SH-SY5Y (cell line): ENCODE measurements around the gene MAST2.

Source experiments
- GATA2 ChIP-seq: IDR thresholded peaks from 2 replicates; pipeline ENCODE4 v1.6.1; 2011; ENCODE audit warnings: mild to moderate bottlenecking, low read depth, low read length
- GATA3 ChIP-seq: IDR thresholded peaks from 2 replicates; pipeline ENCODE4 v1.6.1; 2011; ENCODE audit warnings: low read depth, mild to moderate bottlenecking, low read length, moderate library complexity

Gene MAST2

GRCh38 chr1:45906883-45907282, 103.5 kb downstream of the MAST2 start:
- TF ChIP-seq GATA2 (no peak), GATA3 (no peak)

- TF ChIP-seq GATA3: no peak
- TF ChIP-seq GATA2: no peak
These were observed 105.3 kb downstream of the MAST2 start for GRCh38 chr1:45908611-45909140.

DNA sequence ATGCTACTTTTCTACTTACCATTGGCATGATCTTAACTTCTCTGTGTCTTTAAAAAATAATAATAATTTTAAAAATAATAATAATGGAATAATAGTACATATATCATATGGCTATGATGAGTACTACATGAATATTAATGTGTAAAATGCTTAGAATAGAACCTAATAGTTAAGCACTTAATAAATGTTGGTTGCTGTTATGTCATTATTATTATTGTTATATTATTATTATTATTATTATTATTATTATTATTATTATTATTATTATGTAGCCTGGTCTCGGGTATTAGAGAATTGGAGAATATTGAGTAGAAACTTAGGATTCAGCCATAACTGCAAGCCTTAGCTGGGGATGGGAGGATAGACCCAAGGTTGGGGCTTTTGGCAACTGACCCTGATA, 108.2 kb downstream of the MAST2 start:
- TF ChIP-seq GATA3: no peak

- no peak for TF ChIP-seq GATA3
- TF ChIP-seq GATA2: no peak
These were observed 109.8 kb downstream of the MAST2 start for GRCh38 chr1:45913183-45913683.

GRCh38 chr1:45913731-45914501, 110.5 kb downstream of the MAST2 start:
- TF ChIP-seq GATA2 (no peak), GATA3 (no peak)

GRCh38 chr1:45914836-45915235, 111.4 kb downstream of the MAST2 start:
- TF ChIP-seq GATA2: no peak
- no peak for TF ChIP-seq GATA3

DNA sequence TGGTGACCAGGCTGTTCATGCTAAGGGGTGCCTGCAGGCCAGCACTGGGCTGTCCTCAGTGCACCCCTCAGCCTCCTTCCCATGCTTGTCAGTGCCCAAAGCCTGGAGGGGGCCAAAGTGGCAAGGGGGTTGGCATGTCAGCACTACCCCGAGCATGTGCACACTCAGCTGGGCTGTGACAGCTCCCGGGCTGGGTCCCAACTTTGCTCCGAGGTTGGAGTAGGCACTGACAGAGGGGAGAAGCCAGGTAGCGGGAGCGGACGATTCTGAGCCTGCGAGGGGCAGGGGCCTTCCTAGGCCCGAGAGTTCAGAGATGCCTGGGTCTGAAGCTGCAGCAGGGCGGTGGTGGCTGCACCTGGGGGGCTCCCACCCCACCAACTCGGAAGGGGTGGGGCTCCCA, 119.0 kb downstream of the MAST2 start:
- TF ChIP-seq GATA2 (no peak), GATA3 (no peak)

GRCh38 chr1:45922813-45923212, 119.4 kb downstream of the MAST2 start:
- TF ChIP-seq GATA3 (no peak), GATA2 (no peak)

- no peak for TF ChIP-seq GATA2
- TF ChIP-seq GATA3: no peak
These were observed 119.9 kb downstream of the MAST2 start for GRCh38 chr1:45923343-45923742.

DNA sequence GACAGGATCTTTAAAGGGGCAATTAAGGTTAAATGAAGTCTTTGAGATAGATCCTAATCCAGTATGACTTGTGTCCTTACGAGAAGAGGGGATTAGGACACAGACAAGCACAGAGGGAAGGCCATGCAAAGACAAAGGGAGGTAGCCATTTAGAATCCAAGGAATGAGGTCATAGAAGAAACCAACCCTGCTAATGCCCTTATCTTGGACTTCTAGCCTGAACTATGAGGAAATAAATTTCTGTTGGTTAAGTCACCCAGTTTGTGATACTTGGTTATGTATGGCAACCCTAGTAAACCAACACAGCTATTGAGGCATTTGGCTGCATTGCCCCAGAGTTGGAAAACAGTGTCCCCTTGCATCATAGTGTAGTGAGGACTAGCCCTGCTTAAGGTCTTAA, 121.3 kb downstream of the MAST2 start:
- TF ChIP-seq GATA2 (no peak), GATA3 (no peak)

DNA sequence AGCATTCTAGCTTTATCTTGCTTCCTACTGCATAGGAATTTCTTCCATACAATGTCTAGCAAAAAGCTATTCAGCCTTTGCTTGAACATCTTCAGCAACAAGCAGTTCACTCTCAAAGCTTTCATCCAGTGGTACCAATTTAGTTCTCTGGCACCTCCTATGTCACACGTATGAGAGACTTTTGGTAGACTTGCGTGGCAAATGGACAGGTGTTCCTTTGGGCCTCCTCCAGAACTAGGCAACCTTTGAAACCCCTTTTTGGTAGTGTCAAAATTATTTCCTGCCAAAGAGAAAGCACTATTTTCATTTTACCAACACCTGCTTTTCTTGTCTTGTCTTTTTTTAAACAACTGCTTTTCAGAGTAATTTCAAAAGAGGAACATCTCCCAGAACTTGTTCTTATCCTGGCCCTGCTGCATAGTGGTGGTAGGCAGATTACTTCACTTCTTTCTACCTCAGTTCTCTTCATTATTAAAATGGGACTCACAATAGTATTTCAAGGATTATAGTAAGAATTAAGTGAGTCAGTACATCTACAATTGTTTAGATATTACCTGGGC, 122.4 kb downstream of the MAST2 start:
- TF ChIP-seq GATA3 (no peak), GATA2 (no peak)

GRCh38 chr1:45926330-45926729, 122.9 kb downstream of the MAST2 start:
- TF ChIP-seq GATA2: no peak
- TF ChIP-seq GATA3: no peak

DNA sequence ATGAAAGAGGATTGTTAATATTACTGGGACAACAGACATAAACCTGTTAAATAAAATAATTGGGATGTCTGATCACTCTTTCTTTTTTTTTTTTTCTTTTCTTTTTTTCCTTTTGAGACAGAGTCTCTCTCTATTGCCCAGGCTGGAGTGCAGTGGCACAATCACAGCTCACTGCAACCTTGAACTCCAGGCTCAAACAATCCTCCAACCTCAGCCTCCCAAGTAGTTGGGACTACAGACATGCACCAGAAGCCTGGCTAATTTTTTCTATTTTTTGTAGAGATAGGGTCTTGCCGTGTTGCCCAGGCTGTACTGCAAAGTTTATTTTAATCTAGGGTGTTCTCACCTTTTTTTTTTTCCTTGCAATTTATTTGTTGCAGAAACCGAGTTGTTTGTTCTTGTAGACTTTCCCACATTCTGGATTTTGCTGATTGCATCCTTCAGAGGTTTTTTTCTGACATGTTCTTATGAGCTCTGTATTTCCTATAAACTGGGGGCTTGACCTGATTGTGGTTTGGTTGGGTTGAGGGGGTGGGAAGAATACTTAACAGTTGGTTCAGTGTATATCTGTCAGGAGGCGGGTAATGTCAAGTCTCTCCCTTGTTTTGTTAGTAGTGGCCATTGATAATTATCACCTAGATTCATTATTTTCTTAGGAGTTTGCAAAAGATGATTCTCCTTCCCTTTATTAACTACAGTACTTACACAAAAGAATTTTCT, 125.2 kb downstream of the MAST2 start:
- TF ChIP-seq GATA3: no peak
- TF ChIP-seq GATA2: no peak

DNA sequence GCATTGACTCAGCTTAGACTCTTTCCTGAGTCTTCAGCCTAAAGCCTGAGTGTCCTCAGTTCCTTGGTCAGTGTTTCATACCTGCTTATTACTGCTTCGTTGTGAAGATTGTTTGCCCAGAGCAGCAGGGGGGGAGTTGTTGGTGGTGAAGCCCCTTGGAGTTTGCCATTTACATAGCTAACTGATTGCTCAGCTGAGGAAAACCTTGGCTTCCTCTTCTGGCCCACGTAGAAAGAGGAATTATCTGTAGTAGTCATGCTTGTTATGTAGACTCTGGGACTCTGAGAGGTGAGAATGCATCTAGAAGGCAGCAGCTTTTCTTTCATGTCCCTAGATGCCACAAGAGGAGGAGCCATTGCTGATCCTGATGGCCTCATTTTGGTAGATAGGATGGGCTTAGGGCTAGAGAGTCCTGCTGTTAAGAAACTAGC, 125.9 kb downstream of the MAST2 start:
- no peak for TF ChIP-seq GATA2
- TF ChIP-seq GATA3: no peak
